Gastrocnemius medialis (tissue), 4 donors: ENCODE measurements around the gene GPBP1L1.

Source experiments
- CTCF ChIP-seq, 5 experiments: fragments of 450-650 bp in 3 of 5; fragments of 200-600 bp in 2 of 5; sonication (generic) in 2 of 5; IDR thresholded peaks in 4 of 5; conservative IDR thresholded peaks in 1 of 5; 1 replicate in 4 of 5; 2 replicates in 1 of 5; pipeline ENCODE4 v1.5.1; 2016 to 2019; ENCODE audit warnings: antibody characterized with exemption in 5 of 5, mild to moderate bottlenecking in 3 of 5, moderate library complexity in 3 of 5
- POLR2A ChIP-seq, 2 donors: fragments of 450-650 bp; IDR thresholded peaks; one replicate each; pipeline ENCODE4 v1.6.1; 2017; ENCODE audit warnings: antibody characterized with exemption in 2 of 2, mild to moderate bottlenecking in 2 of 2, moderate library complexity in 2 of 2

GRCh38 chr1:45684402-45684801 lies 1.9 kb downstream of the GPBP1L1 start:
- no peak for TF ChIP-seq CTCF (IDR thresholded peaks at IDR 0.05 in 4 of 5, conservative IDR thresholded peaks at IDR 0.05 in 1 of 5)
- no peak for TF ChIP-seq POLR2A (IDR thresholded peaks at IDR 0.05)
